Measurements from ENCODE around the gene PRDX3. TPM values are rescaled to one million over a fixed set of nuclear protein-coding genes. Genes with fewer than 3 reads are reported as not detected.

Gene PRDX3
- total RNA-seq, result 168 and 183 TPM in 2 replicates

DNA sequence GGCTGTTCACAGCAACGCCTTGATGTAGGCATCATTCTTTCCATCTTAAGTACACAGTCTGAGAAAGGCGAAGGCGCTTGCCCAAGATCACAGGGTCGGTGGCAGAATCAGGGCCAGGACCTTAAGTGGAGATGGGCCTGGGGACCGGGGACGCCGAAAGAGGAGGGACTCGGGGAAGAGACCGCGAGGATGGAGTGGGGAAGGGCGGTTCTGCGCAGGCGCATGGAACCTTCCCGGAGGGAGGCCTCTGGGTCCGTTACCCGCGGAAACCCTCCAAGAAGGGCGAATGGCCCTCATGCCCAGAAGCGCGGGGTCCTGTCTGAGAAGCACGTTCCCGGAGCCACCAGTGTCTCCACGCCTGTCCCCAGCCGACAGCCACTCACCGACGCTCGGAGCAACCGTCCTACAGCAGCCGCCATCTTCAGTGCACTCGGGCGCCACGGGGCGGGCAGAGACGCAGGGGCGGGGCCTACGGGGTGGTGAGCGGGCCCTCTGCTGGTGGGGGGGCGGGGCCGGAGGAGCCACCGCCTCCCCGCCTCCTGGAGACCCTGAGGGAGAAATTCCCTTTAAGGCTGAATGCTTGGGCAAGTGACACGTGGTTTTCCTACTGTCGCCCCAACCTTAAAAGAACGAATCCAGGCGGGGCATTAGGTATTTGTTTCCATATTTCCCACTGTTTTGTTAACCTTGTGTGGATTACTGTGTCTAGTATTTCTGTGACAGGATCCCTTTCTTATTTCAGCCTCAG, at the start of gene PRDX3:
PRDX3 (minus strand) TSS at position 441 of the 748 bp plus-strand sequence; CDS start at position 419, 22 bp downstream.

GRCh38 chr10:119207366-119207666, 28.7 kb upstream of the PRDX3 start, which contains the start of gene GRK5:
Gene GRK5, plus strand, starts transcription at chr10:119207571. Its CDS starts 347 bp downstream, at chr10:119207918.

GRCh38 chr10:119165171-119166117, 13.2 kb downstream of the PRDX3 start, which contains the start of gene SFXN4:
Gene SFXN4, minus strand, starts transcription at chr10:119165714. Its CDS starts 67 bp downstream, at chr10:119165647.

Other genes with a start within 250 kb of the PRDX3 start
- gene NANOS1, start 149.1 kb downstream of the PRDX3 start, total RNA-seq, result 0.17 and 0.59 TPM in 2 replicates
- 61.2 and 70.8 TPM in 2 replicates for gene EIF3A, start 98.0 kb downstream of the PRDX3 start, total RNA-seq
- gene DENND10, start 74.7 kb downstream of the PRDX3 start, total RNA-seq, result 43.1 and 43.5 TPM in 2 replicates
- 17.0 and 18.1 TPM in 2 replicates for gene SFXN4, start 13.1 kb downstream of the PRDX3 start, total RNA-seq
- 5.2 and 7.0 TPM in 2 replicates for gene GRK5, start 28.8 kb upstream of the PRDX3 start, total RNA-seq